HepG2 (cell line): Measurements from ENCODE around the gene DPAGT1. TPM values are rescaled to one million over a fixed set of nuclear protein-coding genes. Genes with fewer than 3 reads are reported as not detected.

Source experiments
- ASH2L ChIP-seq: fragments of 300-600, 200-600 bp; sonication (generic); IDR thresholded peaks from 2 replicates; pipeline ENCODE4 v1.7.0; 2017; ENCODE audit warnings: low read depth, mild to moderate bottlenecking, moderate library complexity, mixed read lengths, low read length; ENCODE audit not compliant: insufficient read length
- CHD2 ChIP-seq: IDR thresholded peaks from 2 replicates; pipeline ENCODE4 v1.6.1; 2011; ENCODE audit warnings: low read depth, low read length, improper control_type of control experiment
- CREBL2 ChIP-seq: sonication (generic); formaldehyde crosslinking; IDR thresholded peaks from 2 replicates; pipeline ENCODE4 v1.8.1; 2023; ENCODE audit warnings: missing genetic modification reagents, mild to moderate bottlenecking, borderline replicate concordance
- GLMP ChIP-seq: sonication (generic); formaldehyde crosslinking; IDR thresholded peaks from 2 replicates; pipeline ENCODE4 v1.9.0; 2021; ENCODE audit warnings: missing genetic modification reagents, mild to moderate bottlenecking, borderline replicate concordance
- JUND ChIP-seq: sonication (generic); formaldehyde crosslinking; IDR thresholded peaks from 2 replicates; pipeline ENCODE4 v1.8.0; 2022; ENCODE audit warnings: mild to moderate bottlenecking, missing genetic modification reagents
- PHB2 ChIP-seq: fragments of 450-650 bp; IDR thresholded peaks from 2 replicates; pipeline ENCODE4 v1.6.1; 2018; ENCODE audit not compliant: partially characterized antibody
- PRDM10 ChIP-seq: sonication (generic); formaldehyde crosslinking; IDR thresholded peaks from 2 replicates; pipeline ENCODE4 v1.4.0; 2020; ENCODE audit warnings: low read depth, missing genetic modification reagents
- ZFP91 ChIP-seq: sonication (generic); formaldehyde crosslinking; IDR thresholded peaks from 2 replicates; pipeline ENCODE4 v1.9.0; 2022; ENCODE audit warnings: missing genetic modification reagents, mild to moderate bottlenecking, borderline replicate concordance
- ZNF280B ChIP-seq: sonication (generic); formaldehyde crosslinking; IDR thresholded peaks from 2 replicates; pipeline ENCODE4 v1.5.0; 2020; ENCODE audit warnings: missing genetic modification reagents, mild to moderate bottlenecking, borderline replicate concordance
- ZNF33B ChIP-seq: sonication (generic); formaldehyde crosslinking; IDR thresholded peaks from 2 replicates; pipeline ENCODE4 v1.5.1; 2020; ENCODE audit warnings: mild to moderate bottlenecking, missing genetic modification reagents
- ZNF589 ChIP-seq: sonication (generic); formaldehyde crosslinking; conservative IDR thresholded peaks from 2 replicates; pipeline ENCODE4 v1.8.0; 2022; ENCODE audit warnings: mild to moderate bottlenecking, moderate library complexity, missing genetic modification reagents
- ZNF652 ChIP-seq: IDR thresholded peaks from 2 replicates; pipeline ENCODE4 v1.6.1; 2016; ENCODE audit warnings: low read depth, borderline replicate concordance
- ZNF747 ChIP-seq: sonication (generic); formaldehyde crosslinking; IDR thresholded peaks from 2 replicates; pipeline ENCODE4 v1.8.1; 2023; ENCODE audit warnings: missing genetic modification reagents, mild to moderate bottlenecking, borderline replicate concordance
- ZSCAN12 ChIP-seq: sonication (generic); formaldehyde crosslinking; IDR thresholded peaks from 2 replicates; pipeline ENCODE4 v1.9.0; 2021; ENCODE audit warnings: mild to moderate bottlenecking, missing genetic modification reagents
- polyA plus RNA-seq, 8 experiments: library from polyadenylated mRNA; depleted of rRNA in 3 of 8; stranded (reverse) in 7 of 8; unstranded in 1 of 8; fragments of >200 nt; fragmentation: Illumina TruSeq in 4 of 8; extraction: Trizol in 4 of 8; gene quantifications; 2 replicates each; pipeline versions ENCODE4 v1.2.1 to v1.2.3, GENCODE V29; 2011 to 2016; ENCODE audit warnings: low read depth in 4 of 8, missing spikeins in 1 of 8, mixed read lengths in 1 of 8; ENCODE audit not compliant: insufficient read depth in 1 of 8
- total RNA-seq, 5 experiments: library from RNA; depleted of rRNA; stranded (reverse); fragments of >200 nt; fragmentation: Illumina TruSeq; extraction: Trizol; gene quantifications; 2 replicates each; pipeline ENCODE4 v1.2.3, GENCODE V29; 2016; ENCODE audit warnings: low read depth in 1 of 5

Gene DPAGT1
- total and polyA plus RNA-seq, 2 of the 13 experiments (the other 11 are each of a cell fraction or from before 2014, with no cell fraction given) = 37.6 to 70.7 TPM

GRCh38 chr11:119095066-119095880 is 6.4 kb downstream of the DPAGT1 start (continued):
- TF ChIP-seq ZNF33B (CRISPR knock-in tag) (peak; percentile 91), JUND (no peak), ZSCAN12 (CRISPR knock-in tag) (no peak; the same call in 1 of the 2 replicates), ZNF652 (CRISPR knock-in tag) (peak; percentile 99), PRDM10 (CRISPR knock-in tag) (peak; percentile 47; the same call in 1 of the 2 replicates), ASH2L (peak; percentile 77), GLMP (CRISPR knock-in tag) (no peak), ZNF747 (CRISPR knock-in tag) (peak; percentile 86), ZNF589 (CRISPR knock-in tag) (peak; percentile 95), PHB2 (no peak), ZFP91 (peak; percentile 97; the same call in 1 of the 2 replicates), CHD2 (no peak; the same call in 1 of the 2 replicates), CREBL2 (CRISPR knock-in tag) (peak; percentile 78), ZNF280B (CRISPR knock-in tag) (peak; percentile 84)
